ENCODE measurements around the gene CELF5.
A peak's percentile ranks its signal among the peaks of the same experiment; 100 is the strongest.
"Not testable (repeated sequence)": the region's sequence is repeated elsewhere in the genome, so short reads cannot be mapped to it uniquely, and the experiment has no call there.

The CELF5 gene

GRCh38 chr19:3330047-3330446 is 105.6 kb downstream of the CELF5 start:
- no peak for DNase-seq

GRCh38 chr19:3332232-3332631 is 107.8 kb downstream of the CELF5 start:
- DNase-seq, result not testable (repeated sequence)

DNA sequence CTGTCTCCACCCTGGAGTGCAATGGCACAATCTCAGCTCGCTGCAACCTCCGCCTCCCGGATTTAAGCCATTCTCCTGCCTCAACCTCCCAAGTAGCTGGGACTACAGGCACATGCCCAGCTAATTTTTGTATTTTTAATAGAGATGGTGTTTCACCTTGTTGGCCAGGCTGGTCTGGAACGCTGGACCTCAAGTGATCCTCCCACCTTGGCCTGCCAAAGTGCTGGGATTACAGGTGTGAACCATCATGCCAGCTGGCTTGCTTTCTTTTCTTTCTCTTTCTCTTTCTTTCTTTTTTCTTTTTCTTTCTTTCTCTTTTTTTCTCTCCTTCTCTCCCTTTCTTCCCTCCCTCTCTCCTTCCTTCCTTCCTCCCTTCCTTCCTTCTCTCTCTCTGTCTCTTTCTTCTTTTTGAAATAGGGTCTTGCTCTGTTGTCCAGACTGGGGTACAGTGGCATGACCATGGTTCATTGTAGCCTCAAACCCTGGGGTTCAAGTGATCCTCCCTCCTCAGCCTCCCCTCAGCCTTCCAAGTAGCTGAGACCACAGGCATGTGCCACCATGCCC is 108.6 kb downstream of the CELF5 start:
- DNase-seq, result no peak

- DNase-seq, result no peak
Measured at GRCh38 chr19:3333662-3334061, 109.2 kb downstream of the CELF5 start.

DNA sequence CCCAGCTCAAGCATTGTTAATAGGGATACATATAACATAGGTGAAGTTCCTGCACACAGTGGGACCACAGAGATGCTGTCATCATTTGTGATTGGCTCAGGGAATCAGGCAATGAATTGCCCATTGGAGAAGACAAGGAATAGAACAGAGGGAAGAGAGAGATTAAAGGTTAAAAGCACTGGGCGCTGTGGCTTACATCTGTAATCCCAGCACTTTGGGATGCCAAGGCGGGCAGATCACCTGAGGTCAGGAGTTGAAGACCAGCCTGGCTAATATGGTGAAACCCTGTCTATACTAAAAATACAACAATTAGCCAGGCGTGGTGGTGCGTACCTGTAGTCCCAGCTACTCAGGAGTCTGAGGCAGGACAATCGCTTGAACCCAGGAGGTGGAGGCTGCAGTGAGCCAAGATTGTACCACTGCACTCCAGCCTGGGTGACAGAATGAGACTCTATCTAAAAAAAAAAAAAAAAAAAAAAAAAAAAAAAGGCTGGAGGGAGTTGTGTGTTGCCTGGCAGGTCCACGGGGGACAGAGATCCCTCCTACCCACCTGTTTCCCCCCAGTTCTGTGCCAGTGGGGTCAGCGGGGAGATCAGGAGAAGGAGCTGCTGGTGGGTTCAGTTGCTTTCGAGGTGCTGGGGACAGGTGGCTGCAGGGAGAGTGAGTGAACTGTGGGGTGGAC is 110.4 kb downstream of the CELF5 start:
- DNase-seq, result not testable (repeated sequence)

DNA sequence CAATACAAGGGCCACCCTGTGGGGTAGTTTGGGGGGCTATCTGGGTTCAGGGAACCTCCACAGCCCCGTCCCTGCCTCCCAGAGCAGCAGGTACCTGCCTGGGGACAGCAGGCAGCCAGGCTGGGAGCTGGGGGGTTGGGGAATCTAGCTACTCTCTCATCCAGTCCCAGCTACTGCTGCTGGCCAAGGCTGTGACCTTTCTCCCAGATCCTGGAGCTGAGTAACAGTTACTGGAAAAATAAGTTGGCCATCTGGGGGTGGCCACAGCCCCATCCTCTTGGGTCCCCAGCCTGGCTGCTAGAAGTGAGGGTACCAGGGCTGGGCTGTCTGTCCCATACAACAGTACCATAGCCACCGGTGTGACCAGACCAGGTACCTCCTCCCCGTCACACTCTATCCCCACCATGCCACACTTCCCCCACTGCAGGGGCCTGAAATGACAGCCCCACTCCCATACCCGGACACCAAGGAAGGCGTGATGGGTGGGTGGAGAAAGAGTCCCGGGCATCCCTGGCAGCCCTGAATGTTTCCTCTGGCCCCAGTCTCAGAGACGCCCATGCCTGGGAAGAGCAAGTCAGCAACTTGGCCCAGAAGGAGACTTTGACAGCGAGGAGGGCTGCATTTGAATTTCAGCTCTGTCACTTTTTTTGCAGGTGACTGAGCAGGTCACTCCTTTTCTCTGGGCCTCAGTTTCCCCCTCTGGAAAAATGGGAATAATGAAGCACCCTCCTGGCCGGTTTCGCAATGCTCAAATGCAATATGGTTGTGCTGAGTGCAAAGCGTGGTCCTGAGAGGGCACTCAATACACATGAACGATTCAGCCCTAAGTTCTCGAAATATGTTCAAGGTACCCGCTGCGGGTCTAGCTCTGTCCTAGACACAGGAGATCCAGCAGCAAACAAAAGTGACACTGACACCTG is 111.2 kb downstream of the CELF5 start:
- DNase-seq, result no peak

DNA sequence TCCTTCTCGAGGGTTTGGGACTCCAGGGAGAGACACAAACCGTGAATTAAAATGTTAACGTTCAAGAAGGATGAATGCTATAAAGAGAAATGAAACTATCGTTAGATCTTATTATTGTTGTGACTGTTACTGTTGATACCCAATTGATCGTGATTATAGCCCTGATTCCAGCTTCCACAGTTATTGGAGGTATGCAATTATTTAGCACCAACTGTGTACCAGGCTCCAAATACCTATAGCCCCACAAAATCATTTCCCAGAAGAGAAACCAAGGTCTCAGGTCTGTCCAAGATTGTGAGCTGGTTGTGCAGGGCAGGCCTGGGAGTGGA is 111.9 kb downstream of the CELF5 start:
- no peak for DNase-seq

DNA sequence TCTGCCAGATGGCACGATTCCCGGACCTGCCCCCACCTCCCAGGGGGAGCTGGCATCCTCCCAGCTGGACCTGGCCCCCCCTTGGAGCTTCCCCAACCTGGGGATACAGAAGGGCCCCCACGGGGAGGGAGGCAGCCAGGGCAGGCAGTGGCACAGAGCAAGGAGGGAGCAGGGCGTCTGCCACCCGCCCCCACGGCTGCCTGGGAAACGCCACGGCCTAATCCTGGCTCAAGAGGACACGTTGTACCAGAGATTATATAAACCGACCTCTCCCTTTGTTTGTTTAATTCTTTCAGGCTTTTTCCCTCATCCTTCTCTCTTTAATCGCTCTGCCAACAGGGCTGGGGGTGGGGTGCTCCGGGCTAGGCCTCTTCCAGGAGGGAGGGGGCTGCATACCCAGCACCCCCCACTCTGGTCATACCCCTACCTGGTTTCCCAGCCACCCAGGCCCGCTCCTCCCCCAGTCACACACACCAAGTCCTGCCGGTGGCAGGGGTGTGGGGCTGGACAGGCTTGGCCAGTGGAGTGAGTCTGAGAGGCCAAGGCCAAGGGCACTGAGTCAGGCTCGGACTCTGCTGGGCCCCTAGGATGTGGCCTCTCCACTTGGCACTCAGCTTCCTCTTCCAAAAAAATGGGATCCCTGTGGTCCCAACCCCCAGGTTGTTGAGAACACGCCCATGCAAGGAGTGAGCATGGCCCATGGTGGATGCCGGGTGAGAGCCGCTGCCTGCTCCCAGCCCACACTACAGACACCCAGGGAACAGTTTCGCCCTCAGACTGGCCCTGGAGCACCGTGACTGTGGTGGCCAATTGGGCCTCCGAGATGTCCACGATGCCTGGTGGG is 112.4 kb downstream of the CELF5 start:
- no peak for DNase-seq

GRCh38 chr19:3338541-3339181 is 114.2 kb downstream of the CELF5 start:
- peak; percentile 12 for DNase-seq

DNA sequence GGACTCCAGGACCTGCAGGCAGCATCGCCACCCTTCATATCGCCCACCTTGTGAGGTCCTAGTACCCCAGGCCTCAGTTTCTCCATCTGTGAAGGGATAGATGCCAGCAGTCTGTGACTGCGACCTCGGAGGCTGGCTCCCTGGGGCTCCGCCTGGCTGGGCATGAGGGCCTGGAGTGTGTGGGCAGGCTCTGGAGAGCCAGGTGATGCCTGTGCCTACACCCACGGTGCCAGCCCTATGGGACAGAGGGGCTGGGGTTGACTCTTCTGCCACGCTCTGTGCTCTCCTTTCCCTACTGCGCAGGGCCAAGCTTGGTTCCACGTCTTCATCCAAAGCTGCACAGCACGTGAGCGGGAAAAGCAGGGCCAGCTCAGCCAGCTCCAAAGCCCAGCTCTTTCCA is 115.9 kb downstream of the CELF5 start:
- no peak for DNase-seq

GRCh38 chr19:3342246-3342645 is 117.8 kb downstream of the CELF5 start:
- no peak for DNase-seq

GRCh38 chr19:3342962-3343361 is 118.5 kb downstream of the CELF5 start:
- DNase-seq, result not testable (repeated sequence)

DNA sequence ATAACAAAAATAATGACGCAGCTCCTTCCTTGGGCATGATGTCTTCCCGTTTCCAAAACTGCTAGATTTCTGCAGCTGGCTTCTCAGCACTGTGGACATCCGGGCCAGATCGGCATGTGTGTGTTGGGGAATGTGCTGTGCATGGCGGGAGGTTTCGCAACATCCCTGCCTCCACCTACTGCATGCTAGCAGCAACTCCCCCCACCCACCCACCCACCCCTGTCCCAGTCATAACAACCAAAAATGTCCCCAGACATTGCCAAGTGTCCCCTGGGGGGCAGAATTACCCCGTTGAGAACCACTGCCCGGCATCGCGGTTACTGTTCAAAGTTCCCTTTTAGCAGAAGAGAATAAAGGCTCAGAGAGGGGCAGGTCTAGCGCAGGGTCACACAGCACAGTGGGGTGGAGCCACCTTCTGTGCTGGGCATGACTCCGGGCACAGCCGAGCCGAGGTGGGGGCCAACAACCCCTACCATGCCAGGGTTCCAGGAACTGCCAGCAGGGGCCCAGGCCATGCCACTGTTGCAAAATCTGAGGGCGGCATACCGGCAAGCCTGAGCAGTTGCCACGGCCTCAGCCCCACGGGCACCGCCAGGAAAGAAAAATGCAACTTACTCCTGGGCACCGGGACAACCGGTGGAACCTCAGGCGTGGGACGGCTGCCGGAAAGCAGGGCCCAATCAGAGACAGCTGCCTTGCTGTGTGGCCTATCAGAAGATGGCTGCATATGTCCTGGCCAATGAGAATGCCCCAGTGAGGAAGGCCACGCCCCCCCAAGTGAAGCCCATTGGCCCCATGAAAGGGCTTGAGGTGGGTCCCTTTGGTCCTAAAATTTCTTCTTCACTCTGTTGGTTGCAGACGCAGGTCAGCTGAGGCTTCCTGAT is 119.4 kb downstream of the CELF5 start:
- peak; percentile 52 for DNase-seq

GRCh38 chr19:3344608-3345598 is 120.4 kb downstream of the CELF5 start:
- no peak for DNase-seq

DNA sequence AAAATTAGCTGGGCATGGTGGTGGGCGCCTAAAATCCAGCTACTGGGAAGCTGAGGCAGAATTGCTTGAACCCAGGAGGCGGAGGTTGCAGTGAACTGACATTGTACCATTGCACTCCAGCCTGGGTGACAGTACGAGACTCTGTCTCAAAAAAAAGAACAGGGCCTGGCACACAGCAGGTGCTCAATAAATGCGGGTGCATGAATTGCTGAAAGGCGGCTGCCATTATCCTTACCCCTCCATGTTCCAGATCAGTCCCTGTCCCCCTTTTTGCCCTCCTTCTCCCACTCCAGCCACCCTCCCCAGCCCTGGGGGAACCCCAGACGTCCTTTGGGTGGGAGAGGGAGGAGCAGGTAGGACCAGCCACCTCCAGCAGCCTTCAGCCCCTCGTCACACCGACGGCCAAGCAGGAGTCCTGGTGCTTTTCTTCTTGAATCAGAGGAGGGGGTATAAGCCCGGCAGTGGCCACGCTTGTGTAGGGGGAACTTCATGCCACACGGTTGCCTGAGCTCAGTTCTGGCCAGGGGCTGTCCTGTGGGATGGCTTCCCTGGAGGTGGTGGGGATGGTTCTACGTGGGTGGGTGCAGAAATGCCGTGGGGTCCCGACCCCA is 121.5 kb downstream of the CELF5 start:
- no peak for DNase-seq

All from stimulated activated naive CD4-positive, alpha-beta T cell treated with Interleukin-2 at 50 U/mL for 16 hours (primary cell).